ENCODE measurements around the gene KLC1.

Gene KLC1

DNA sequence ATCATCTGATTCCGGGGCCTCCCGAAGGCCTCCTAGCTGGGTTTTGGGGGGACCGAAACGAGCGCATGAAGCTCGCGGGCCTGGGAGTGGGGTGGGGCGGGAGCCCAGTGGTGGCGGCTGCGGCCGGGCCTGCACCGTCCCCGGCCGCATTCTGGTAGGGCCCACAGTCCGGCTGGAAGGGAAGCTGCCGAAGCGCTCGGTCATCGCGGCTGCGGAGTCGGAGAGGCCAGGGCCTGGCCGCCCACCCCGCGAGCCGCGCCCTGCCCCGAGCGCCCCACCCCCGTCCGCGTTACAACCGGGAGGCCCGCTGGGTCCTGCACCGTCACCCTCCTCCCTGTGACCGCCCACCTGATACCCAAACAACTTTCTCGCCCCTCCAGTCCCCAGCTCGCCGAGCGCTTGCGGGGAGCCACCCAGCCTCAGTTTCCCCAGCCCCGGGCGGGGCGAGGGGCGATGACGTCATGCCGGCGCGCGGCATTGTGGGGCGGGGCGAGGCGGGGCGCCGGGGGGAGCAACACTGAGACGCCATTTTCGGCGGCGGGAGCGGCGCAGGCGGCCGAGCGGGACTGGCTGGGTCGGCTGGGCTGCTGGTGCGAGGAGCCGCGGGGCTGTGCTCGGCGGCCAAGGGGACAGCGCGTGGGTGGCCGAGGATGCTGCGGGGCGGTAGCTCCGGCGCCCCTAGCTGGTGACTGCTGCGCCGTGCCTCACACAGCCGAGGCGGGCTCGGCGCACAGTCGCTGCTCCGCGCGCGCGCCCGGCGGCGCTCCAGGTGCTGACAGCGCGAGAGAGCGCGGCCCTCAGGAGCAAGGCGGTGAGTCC lies at the start of gene KLC1:
KLC1 (plus strand) TSS at position 528 of the 819 bp plus-strand sequence. CDS start 25,354 bp downstream, outside the sequence.
- peak within 1 kb of the TSS; percentile 83 for H3K4me3 ChIP-seq (ENCODE audit: low read depth, low read length)
- DNase-seq (ENCODE audit: low read depth): peak; percentile 63
- TF ChIP-seq, protein P1, sequence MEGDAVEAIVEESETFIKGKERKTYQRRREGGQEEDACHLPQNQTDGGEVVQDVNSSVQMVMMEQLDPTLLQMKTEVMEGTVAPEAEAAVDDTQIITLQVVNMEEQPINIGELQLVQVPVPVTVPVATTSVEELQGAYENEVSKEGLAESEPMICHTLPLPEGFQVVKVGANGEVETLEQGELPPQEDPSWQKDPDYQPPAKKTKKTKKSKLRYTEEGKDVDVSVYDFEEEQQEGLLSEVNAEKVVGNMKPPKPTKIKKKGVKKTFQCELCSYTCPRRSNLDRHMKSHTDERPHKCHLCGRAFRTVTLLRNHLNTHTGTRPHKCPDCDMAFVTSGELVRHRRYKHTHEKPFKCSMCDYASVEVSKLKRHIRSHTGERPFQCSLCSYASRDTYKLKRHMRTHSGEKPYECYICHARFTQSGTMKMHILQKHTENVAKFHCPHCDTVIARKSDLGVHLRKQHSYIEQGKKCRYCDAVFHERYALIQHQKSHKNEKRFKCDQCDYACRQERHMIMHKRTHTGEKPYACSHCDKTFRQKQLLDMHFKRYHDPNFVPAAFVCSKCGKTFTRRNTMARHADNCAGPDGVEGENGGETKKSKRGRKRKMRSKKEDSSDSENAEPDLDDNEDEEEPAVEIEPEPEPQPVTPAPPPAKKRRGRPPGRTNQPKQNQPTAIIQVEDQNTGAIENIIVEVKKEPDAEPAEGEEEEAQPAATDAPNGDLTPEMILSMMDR (conservative IDR thresholded peaks at IDR 0.05; ENCODE audit: low read depth, low read length): no peak

DNA sequence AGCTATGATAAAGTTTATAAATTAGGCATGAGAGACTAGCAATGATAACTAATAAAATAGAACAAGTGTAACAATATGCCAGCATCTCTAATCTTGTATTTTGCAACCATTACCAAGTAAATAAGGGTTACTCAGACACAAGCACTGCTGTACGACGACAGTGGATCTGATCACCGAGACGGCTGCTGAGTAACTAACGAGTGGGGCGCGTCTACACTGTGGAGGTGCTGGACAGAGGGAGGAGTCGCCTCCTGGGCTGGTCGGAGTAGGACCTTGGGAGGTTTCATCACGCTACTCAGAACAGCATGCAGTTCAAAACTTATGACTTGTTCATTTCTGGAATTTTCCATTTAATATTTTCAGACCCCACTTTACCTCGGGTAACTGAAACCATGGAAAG lies 47.8 kb upstream of the KLC1 start:
- no peak for DNase-seq (ENCODE audit: low read depth)
- TF ChIP-seq, protein P1 (conservative IDR thresholded peaks at IDR 0.05; ENCODE audit: low read depth, low read length): no peak
- H3K4me3 ChIP-seq (ENCODE audit: low read depth, low read length): no peak overlapping the region

DNA sequence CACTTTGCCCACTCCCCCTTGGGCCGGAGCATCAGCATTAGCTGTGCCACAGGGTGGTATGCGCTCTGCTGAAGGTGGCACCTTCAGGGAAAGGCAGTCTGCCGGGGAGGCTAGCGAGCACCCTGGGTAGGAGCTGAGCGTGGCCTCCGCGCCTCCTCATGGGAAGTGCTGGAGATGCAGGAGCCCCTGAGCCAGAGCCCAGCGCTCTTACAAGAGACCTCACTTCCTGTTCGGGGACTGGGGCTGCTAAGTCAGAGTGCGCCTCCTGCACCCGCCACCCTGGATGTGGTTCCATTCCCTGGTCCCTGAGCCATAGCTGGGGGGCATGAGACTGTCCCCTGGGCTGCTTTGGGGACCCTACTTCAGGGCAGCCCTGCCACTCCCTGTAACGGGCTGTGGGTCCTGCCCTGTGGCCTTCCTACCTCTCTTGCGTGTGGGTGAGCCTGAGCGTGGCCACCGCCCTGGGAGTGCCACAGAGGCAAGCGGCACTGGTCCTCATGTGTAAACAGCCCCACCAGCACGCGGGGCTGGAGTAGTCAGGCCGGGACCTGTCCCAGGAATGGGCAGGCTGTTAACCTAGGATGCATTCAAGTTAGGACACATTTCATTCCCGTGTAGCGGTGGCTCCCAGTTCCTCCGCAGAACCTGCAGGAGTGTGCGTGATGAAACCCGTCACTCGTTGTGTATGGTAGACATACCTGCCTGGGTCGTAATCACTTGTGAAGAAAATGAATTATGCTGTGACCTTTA lies 46.9 kb upstream of the KLC1 start:
- no peak for DNase-seq (ENCODE audit: low read depth)
- TF ChIP-seq, protein P1 (conservative IDR thresholded peaks at IDR 0.05; ENCODE audit: low read depth, low read length): no peak
- H3K4me3 ChIP-seq (ENCODE audit: low read depth, low read length): no peak overlapping the region

GRCh38 chr14:103584326-103584915 lies 44.6 kb upstream of the KLC1 start:
- DNase-seq (ENCODE audit: low read depth): no peak
- no peak overlapping the region for H3K4me3 ChIP-seq (ENCODE audit: low read depth, low read length)
- TF ChIP-seq, protein P1 (conservative IDR thresholded peaks at IDR 0.05; ENCODE audit: low read depth, low read length): no peak

DNA sequence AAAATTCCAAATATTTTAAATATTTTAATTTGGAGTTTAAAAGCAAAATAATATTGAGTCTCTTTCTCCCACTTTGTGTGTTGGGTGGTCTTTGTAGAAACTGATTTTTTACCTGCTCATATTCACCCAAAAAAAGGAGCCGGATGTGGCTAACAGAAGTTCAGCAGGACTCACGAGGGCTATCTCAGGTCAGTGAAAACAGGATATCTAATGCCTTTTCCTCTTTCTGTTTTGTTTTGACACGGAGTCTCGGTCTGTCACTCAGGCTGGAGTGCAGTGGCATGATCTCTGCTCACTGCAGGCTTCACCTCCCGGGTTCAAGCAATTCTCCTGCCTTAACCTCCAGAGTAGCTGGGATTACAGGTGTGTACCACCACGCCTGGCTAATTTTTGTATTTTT lies 35.4 kb upstream of the KLC1 start:
- TF ChIP-seq, protein P1 (conservative IDR thresholded peaks at IDR 0.05; ENCODE audit: low read depth, low read length): no peak
- no peak overlapping the region for H3K4me3 ChIP-seq (ENCODE audit: low read depth, low read length)
- no peak for DNase-seq (ENCODE audit: low read depth)

DNA sequence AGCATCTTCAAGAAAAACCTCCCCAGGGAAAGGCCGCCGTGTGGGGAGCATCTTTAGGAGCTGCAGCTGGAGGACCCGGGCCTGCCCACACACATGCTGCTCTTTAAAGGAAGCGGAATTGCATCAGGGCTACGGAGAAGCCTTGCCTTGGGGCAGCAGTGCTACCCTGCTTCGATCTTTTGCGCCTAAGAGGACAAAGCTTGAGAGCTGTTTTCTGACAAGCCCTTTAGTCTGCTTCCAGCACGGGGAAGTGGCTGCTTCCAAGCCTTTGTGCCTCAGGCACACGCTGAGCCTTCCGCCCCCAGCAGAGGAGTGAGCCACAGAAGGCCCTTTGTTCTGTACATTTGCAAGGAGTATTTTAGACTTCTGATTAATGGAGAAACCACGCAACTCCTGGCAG lies 34.7 kb upstream of the KLC1 start:
- peak; percentile 61 for DNase-seq (ENCODE audit: low read depth)
- no peak overlapping the region for H3K4me3 ChIP-seq (ENCODE audit: low read depth, low read length)
- TF ChIP-seq, protein P1 (conservative IDR thresholded peaks at IDR 0.05; ENCODE audit: low read depth, low read length): no peak

All from choroid plexus epithelial cell (primary cell).